KOPT-K1 (cell line): ENCODE data around the gene KRT10.
"Not testable (repeated sequence)": the region's sequence is repeated elsewhere in the genome, so short reads cannot be mapped to it uniquely, and the experiment has no call there.

Experiments
- H3K27ac ChIP-seq: fragments of 200-600 bp; sonication (generic); 2 replicates; pipeline ENCODE4 v1.5.1; 2016; ENCODE audit warnings: antibody characterized with exemption, mild to moderate bottlenecking, low read depth, low read length; ENCODE audit not compliant: poor library complexity, severe bottlenecking
- H3K36me3 ChIP-seq: fragments of 200-600 bp; sonication (generic); 2 replicates; pipeline ENCODE4 v1.5.1; 2017; ENCODE audit warnings: antibody characterized with exemption, mild to moderate bottlenecking, low read length, moderate library complexity; ENCODE audit not compliant: insufficient read depth
- H3K9me3 ChIP-seq: fragments of 200-600 bp; sonication (generic); 2 replicates; pipeline ENCODE4 v1.5.1; 2017; ENCODE audit warnings: antibody characterized with exemption, low read length, mild to moderate bottlenecking; ENCODE audit not compliant: insufficient read depth, poor library complexity, severe bottlenecking

KRT10 gene

DNA sequence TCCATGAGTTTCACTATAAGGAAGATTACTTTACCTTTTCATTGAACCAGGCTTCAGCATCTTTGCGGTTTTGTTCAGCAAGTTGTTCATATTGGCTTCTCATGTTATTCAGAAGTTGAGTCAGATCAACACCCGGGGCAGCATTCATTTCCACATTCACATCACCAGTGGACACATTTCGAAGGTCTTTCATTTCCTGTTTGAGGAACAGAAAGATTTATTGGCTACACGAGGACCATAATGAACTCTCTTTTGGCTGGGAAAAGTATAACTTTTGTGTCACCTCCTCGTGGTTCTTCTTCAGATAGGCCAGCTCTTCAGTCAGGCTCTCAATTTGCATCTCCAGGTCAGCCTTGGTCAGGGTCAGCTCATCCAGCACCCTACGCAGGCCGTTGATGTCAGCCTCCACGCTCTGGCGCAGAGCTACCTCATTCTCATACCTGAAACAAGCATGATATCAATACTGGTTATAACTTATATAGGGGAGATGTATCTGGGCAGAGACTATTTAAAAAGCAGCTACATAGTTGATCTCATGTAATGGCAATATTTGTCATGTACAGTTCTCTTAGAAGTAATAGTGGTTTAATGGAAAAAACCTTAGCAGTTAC is 2.1 kb downstream of the KRT10 start:
- Histone ChIP-seq H3K9me3 (no peaks in the 10 kb centered on the region), H3K27ac (no peak overlapping the region), H3K36me3 (peaks cover 11% of the 10 kb centered on the region)

- H3K36me3 ChIP-seq, result peaks cover 11% of the 10 kb centered on the region
- H3K27ac ChIP-seq, result peak overlapping the region; percentile 81
- H3K9me3 ChIP-seq, result no peaks in the 10 kb centered on the region
These were observed 2.8 kb downstream of the KRT10 start for GRCh38 chr17:40819528-40820125.

- Histone ChIP-seq H3K36me3 (peaks cover 11% of the 10 kb centered on the region), H3K9me3 (no peaks in the 10 kb centered on the region), H3K27ac (peak overlapping the region; percentile 81)
These were observed 3.5 kb downstream of the KRT10 start for GRCh38 chr17:40818733-40819527.

GRCh38 chr17:40818343-40818732 is 4.1 kb downstream of the KRT10 start:
- H3K9me3 ChIP-seq, result no peaks in the 10 kb centered on the region
- peak overlapping the region; percentile 81 for H3K27ac ChIP-seq
- H3K36me3 ChIP-seq, result peaks cover 11% of the 10 kb centered on the region

DNA sequence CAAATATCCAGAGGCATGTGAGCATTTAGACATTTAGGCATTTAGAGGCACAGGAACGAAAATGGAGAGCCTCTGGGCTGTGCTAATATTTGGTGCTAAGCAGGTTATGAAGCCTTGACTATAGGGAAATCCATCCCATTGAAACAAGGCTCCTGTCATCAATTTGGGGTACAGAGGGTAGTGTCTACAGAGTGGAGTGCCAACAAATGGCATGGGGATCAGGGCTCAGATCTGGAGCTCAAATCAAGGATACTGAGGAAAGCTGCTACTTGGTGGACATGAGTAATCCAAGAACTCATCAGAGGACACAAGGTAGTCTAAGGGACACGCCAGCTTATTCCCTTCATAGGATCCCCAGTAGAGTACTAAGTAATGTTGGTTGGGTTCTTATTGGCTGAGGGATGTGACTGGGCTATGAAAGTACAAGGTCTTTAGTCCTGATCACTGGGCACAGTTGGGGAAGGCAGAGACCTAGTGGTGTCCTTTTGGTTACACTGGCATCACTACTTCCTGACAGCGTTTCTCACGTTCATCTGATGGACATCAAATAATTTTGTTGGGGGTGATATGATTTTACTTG is 5.2 kb downstream of the KRT10 start:
- Histone ChIP-seq H3K27ac (no peak overlapping the region), H3K36me3 (peaks cover 11% of the 10 kb centered on the region)

GRCh38 chr17:40816569-40816968 is 5.8 kb downstream of the KRT10 start:
- H3K9me3 ChIP-seq, result peaks cover under 1% of the 10 kb centered on the region
- H3K36me3 ChIP-seq, result peaks cover 11% of the 10 kb centered on the region
- no peak overlapping the region for H3K27ac ChIP-seq

More for the DNA sequence above, 5.2 kb downstream of the KRT10 start:
- H3K9me3 ChIP-seq, result no peaks in the 10 kb centered on the region

GRCh38 chr17:40815381-40815780 is 7.0 kb downstream of the KRT10 start:
- Histone ChIP-seq H3K9me3 (peaks cover 5% of the 10 kb centered on the region), H3K27ac (no peak overlapping the region), H3K36me3 (peaks cover 11% of the 10 kb centered on the region)

GRCh38 chr17:40814657-40815056 is 7.8 kb downstream of the KRT10 start:
- H3K9me3 ChIP-seq, H3K27ac ChIP-seq: not testable (repeated sequence)
- H3K36me3 ChIP-seq, result peaks cover 11% of the 10 kb centered on the region

- Histone ChIP-seq H3K27ac (no peak overlapping the region), H3K9me3 (peaks cover 5% of the 10 kb centered on the region), H3K36me3 (peaks cover 11% of the 10 kb centered on the region)
These were observed 8.6 kb downstream of the KRT10 start for GRCh38 chr17:40813804-40814203.

GRCh38 chr17:40812639-40813038 is 9.8 kb downstream of the KRT10 start:
- Histone ChIP-seq H3K9me3 (peaks cover 5% of the 10 kb centered on the region), H3K36me3 (peaks cover 11% of the 10 kb centered on the region), H3K27ac (no peak overlapping the region)

DNA sequence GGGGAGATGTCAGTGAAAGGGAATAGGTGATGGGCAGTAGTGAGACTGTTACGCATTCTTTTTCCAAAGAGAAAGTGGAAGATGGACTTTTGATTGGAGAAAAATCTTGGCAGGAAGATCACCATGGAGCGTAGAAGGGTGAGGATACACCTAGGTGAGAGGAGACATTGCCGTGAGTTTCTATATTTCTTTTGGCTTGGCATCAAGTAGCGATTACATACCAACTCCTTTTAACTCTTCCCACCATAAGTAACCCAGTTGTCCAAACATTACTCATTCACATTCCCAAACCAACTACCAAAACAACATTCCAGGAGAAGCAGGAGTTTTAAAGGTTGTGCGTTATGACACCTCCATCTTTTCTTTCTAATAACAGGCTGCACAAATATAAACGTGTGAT is 11.9 kb downstream of the KRT10 start:
- peaks cover 5% of the 10 kb centered on the region for H3K9me3 ChIP-seq
- H3K27ac ChIP-seq, result no peak overlapping the region
- no peaks in the 10 kb centered on the region for H3K36me3 ChIP-seq

DNA sequence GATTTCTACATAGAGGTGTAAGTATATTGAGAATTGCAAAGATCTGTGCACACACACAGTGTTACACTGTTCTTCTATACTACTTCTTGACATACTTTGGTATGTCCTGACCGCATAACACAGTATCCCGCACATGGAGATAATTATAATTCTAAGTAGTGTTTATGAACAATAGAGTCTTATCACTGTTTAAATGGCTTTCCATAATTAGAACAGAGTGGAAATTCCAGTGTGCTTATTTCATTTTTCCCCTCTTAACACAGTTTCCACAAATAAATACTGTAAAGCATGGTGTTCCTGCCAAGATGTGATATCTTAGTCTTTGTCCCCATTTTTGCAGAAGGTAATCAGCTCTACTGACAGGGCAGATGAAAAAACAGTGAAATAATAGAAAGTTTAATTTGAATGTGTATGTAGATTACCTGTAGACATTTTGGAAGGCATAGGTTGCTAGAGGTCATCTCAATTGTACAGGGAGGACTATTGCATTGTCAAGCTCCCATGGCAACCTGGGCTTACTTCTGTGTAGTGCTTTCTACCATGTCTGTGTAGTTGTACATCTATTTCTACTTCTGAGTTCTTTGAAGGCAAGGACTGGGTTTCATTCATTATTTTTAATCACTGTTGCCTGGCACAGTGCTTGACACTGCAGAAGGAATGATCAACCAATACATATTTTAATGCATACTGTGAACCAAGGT is 12.5 kb downstream of the KRT10 start:
- H3K9me3 ChIP-seq, result peaks cover 5% of the 10 kb centered on the region
- no peaks in the 10 kb centered on the region for H3K36me3 ChIP-seq
- no peak overlapping the region for H3K27ac ChIP-seq

DNA sequence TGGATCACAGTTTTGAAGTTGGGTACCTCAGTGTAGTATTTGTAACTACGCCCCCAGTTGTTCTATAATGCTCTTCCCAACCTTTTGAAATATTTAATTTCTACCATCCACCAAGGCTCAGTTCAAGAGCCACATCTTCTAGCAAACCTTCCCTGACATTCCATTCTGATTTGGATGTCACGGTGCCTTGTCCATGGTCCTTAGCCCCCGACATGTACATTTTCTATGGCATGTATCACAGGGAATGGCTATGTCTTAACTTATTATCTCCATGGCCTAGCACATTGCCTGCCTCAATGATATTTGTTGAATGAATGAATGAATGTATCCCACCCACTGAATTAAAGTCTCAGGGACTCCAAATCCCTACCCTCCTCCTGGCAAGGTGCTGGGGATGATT is 16.3 kb downstream of the KRT10 start:
- H3K9me3 ChIP-seq, result no peaks in the 10 kb centered on the region

DNA sequence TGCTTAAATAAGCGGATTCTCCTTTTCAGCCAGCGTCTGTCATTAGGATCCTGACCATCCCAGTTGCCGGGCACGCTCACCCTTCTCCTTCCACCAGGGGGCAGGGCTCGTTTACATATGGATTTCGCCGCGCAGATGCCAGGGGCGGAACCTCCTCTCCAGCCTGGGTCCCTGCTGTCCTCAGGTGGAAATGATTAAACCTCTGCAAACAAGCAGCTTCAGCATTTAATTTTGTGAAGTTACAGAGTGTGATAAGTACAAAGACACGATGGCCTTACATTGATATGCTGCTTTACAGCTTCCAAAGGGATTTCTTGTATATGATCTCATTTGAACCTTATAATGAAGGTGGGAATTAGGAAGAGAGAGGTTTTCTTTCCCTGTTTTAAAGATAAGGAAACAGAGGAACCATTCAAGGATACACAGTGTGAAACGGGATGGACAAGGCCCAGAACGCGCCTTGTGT is 18.8 kb downstream of the KRT10 start:
- Histone ChIP-seq H3K27ac (no peak overlapping the region), H3K9me3 (no peaks in the 10 kb centered on the region)

More for the DNA sequence above, 16.3 kb downstream of the KRT10 start:
- Histone ChIP-seq H3K27ac (no peak overlapping the region), H3K36me3 (no peaks in the 10 kb centered on the region)

GRCh38 chr17:40801157-40801556 is 21.3 kb downstream of the KRT10 start:
- no peaks in the 10 kb centered on the region for H3K36me3 ChIP-seq
- no peak overlapping the region for H3K27ac ChIP-seq
- H3K9me3 ChIP-seq, result no peaks in the 10 kb centered on the region

More for the DNA sequence above, 18.8 kb downstream of the KRT10 start:
- H3K36me3 ChIP-seq, result no peaks in the 10 kb centered on the region
